Fibroblast of peridontal ligament (primary cell): ENCODE results near the gene OAF.
"Not testable (repeated sequence)": the region's sequence is repeated elsewhere in the genome, so short reads cannot be mapped to it uniquely, and the experiment has no call there.

Experiments used
- DNase-seq: peaks from one replicate; pipeline ENCODE4 v3.0.0-alpha.2; 2010; ENCODE audit errors: extremely low read depth

Gene OAF

DNA sequence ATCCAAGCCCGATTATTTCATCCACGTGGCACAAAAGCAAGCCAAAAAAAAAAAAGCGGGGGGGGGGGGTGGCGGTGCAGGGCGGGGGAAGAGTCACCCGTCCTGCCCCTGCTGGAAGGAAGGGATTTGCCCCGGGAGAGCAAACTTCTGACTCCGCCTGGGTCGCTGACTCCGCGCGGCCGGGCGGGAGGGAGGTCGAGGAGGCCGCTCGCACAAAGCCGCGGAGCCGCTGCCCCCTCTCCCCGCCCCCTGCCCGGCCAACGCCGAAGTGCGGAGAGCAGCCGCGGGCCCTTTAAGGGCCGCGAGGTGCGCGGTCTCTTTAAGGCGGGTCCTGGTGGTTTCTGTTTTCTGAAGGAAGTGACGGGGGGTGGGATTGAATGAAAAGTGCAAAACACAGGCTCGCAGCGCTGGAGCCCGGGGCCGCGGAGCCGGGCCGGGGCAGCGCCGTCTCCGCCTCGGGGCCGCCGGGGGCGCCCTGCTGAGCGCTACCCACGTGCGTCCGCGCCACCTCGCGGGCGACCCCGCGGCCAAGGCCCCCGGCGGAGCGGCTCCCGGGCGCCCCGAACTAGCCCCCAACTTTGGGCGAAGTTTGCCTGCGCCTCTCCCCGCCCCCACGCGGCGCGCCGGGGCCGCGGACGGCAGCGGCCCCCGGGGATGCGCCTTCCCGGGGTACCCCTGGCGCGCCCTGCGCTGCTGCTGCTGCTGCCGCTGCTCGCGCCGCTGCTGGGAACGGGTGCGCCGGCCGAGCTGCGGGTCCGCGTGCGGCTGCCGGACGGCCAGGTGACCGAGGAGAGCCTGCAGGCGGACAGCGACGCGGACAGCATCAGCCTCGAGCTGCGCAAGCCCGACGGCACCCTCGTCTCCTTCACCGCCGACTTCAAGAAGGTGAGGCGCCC lies at the start of gene OAF:
Gene OAF (plus strand): TSS at position 407 of the 896 bp plus-strand sequence. CDS start 248 bp downstream, at position 655.
- peak; percentile 83 for DNase-seq

DNA sequence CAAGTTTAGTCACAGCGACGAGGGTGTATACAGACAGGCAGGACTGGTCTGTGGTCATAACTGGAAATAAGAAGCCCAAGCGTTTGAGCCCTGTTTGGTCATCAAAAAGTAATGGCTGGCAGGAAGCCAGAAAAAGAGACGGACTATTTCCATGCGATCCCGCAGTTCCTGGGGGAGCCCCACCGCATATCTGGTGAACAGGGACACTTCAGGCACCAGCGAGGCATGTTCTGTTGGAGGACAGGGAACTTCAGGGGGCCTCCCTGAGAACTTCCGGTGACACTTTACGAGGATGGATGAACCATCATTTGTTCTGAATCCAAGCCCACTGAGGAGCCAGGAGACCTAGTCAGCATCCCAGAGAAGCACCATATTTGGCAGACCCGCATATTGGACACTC lies 43.2 kb upstream of the OAF start:
- no peak for DNase-seq

GRCh38 chr11:120168108-120168959 lies 42.5 kb upstream of the OAF start:
- DNase-seq, result no peak

DNA sequence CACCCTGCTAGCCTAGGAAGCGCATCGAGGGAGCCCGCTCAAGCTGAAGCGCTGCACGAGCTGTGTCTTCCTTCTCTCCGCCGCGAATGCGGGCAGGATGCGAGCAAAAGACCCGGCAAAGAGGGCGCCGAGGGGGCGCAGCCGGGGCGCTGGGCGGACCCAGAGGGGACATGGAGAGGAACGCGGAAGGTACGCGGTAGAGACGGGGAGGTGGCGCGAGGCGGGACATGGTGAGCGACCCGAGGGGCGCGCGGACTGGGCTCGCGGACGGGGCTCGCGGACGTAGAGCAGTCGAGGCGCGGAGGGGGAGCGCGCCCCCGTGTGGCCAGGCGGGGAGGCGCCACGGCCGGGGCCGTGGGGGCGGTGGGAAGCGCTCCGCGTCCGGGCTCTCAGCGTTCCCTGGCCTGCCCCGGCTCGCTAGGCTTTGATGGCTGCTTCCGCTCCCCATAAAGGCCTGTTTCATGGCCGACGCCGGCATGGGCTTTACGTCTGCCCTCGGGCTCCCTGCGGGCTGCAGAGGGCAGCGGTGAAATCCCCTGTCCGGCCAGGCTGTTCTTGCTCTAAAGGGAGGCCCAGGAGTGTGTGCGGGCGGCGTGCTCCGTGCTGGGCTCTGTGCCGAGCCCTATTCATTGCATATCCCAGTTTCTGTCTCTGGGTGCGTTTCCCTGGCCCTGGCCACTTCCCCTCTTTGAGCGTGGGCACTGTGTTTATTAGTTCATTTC lies 41.7 kb upstream of the OAF start:
- DNase-seq, result peak; percentile 48

- no peak for DNase-seq
Measured at GRCh38 chr11:120169981-120170698, 40.7 kb upstream of the OAF start.

DNA sequence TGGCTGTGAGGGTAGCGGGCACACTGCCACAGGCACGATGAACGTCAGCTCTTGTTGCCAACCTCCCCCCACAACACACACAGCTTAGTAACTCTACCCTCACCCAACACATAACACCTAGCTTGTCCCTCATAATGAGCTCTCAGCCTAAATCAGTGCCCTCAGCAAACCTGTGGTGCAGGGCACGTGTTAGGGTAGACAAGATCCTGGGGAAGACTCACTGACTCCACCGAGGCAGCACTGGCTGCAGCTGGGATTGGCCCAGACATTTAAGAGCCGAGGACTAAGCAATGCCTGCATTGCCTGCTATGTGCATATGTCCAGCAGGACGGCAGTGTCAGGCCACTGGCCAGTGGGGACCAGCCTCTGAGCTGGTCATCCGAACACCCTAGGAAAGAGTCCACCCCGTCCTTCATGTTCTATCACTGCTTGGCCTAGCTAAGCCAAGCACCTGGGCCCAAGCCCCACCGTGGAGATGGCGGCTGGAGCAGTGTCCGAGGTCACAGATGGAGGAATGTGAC lies 40.0 kb upstream of the OAF start:
- no peak for DNase-seq

- peak; percentile 62 for DNase-seq
Measured at GRCh38 chr11:120172054-120172911, 38.5 kb upstream of the OAF start.

GRCh38 chr11:120173019-120173705 lies 37.7 kb upstream of the OAF start:
- no peak for DNase-seq

GRCh38 chr11:120173807-120174206 lies 37.0 kb upstream of the OAF start:
- peak; percentile 55 for DNase-seq

GRCh38 chr11:120174866-120175265 lies 36.0 kb upstream of the OAF start:
- no peak for DNase-seq

DNA sequence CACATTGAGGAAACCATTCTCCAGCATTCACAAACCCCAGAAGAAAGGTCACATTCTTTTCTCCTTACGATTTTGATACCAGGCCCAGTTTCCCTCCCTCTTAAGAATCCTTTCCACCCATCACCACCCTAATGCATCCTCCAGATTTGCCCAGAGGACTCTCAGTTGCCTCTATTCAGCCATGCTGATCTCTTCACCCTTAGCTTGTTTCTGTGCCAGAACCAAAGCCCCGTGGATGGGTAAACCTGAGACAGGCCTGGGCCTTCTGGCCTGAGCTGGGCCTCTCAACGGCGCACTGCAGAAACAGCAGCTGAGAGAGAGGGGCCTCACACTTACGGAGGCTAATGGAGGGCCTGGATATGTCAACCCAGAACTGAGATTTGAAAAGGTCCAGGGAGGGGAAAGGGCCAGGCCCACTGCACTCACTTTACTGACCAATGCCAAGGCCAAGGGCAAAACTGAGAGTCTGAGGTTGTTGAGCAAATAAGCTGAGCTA lies 32.2 kb upstream of the OAF start:
- peak; percentile 40 for DNase-seq

- no peak for DNase-seq
Measured at GRCh38 chr11:120179057-120179672, 31.7 kb upstream of the OAF start.

- not testable (repeated sequence) for DNase-seq
Measured at GRCh38 chr11:120180063-120180462, 30.8 kb upstream of the OAF start.

GRCh38 chr11:120180551-120181232 lies 30.1 kb upstream of the OAF start:
- peak; percentile 42 for DNase-seq

GRCh38 chr11:120181376-120181975 lies 29.4 kb upstream of the OAF start:
- no peak for DNase-seq

GRCh38 chr11:120182372-120182771 lies 28.5 kb upstream of the OAF start:
- no peak for DNase-seq

- DNase-seq, result peak; percentile 34
Measured at GRCh38 chr11:120182790-120183491, 27.9 kb upstream of the OAF start.
